HG03159 (cell line): ENCODE results near the gene GOLGA6L10.
"Not testable (repeated sequence)": the region's sequence is repeated elsewhere in the genome, so short reads cannot be mapped to it uniquely, and the experiment has no call there.

ENCODE experiments used
- ATAC-seq: cut with Tn5 transposase; IDR thresholded peaks from one replicate; pipeline ENCODE4 v1.9.1; 2021; ENCODE audit warnings: mild to moderate bottlenecking, moderate library complexity; ENCODE audit not compliant: unreplicated experiment

GOLGA6L10 gene

GRCh38 chr15:82319522-82320278, 29.6 kb downstream of the GOLGA6L10 start:
- ATAC-seq, result not testable (repeated sequence)

GRCh38 chr15:82318281-82318680, 31.0 kb downstream of the GOLGA6L10 start:
- ATAC-seq, result not testable (repeated sequence)

- ATAC-seq, result not testable (repeated sequence)
Observed at GRCh38 chr15:82317516-82317915, 31.8 kb downstream of the GOLGA6L10 start.

- no peak for ATAC-seq
Observed at GRCh38 chr15:82317091-82317489, 32.2 kb downstream of the GOLGA6L10 start.

- ATAC-seq, result not testable (repeated sequence)
Observed at GRCh38 chr15:82316247-82317090, 32.8 kb downstream of the GOLGA6L10 start.

- ATAC-seq, result no peak
Observed at GRCh38 chr15:82315519-82316246, 33.6 kb downstream of the GOLGA6L10 start.

GRCh38 chr15:82314769-82315518, 34.3 kb downstream of the GOLGA6L10 start:
- ATAC-seq, result no peak

GRCh38 chr15:82313951-82314768, 35.1 kb downstream of the GOLGA6L10 start:
- ATAC-seq, result not testable (repeated sequence)

- no peak for ATAC-seq
Observed at GRCh38 chr15:82313446-82313845, 35.8 kb downstream of the GOLGA6L10 start.

GRCh38 chr15:82312586-82313349, 36.5 kb downstream of the GOLGA6L10 start:
- no peak for ATAC-seq

- ATAC-seq, result not testable (repeated sequence)
Observed at GRCh38 chr15:82311321-82311720, 38.0 kb downstream of the GOLGA6L10 start.

- ATAC-seq, result no peak
Observed at GRCh38 chr15:82309802-82310201, 39.5 kb downstream of the GOLGA6L10 start.

- no peak for ATAC-seq
Observed at GRCh38 chr15:82307714-82308081, 41.6 kb downstream of the GOLGA6L10 start.

GRCh38 chr15:82306791-82307713, 42.2 kb downstream of the GOLGA6L10 start:
- ATAC-seq, result no peak

- ATAC-seq, result no peak
Observed at GRCh38 chr15:82305621-82306048, 43.6 kb downstream of the GOLGA6L10 start.

GRCh38 chr15:82304778-82305090, 44.5 kb downstream of the GOLGA6L10 start:
- ATAC-seq, result no peak

GRCh38 chr15:82303956-82304777, 45.1 kb downstream of the GOLGA6L10 start:
- ATAC-seq, result no peak
